Activated naive CD4-positive, alpha-beta T cell treated with anti-CD3 and anti-CD28 coated beads, Interleukin-2, amount 50 U/mL, for 72 hours (primary cell): ENCODE measurements around the gene SIGLEC6. TPM values are rescaled to one million over a fixed set of nuclear protein-coding genes. Genes with fewer than 3 reads are reported as not detected.

Experiments used
- ATAC-seq, 2 donors: fragments of 150-1000 bp; cut with Tn5 transposase; 2 replicates each; pipeline ENCODE4 v1.10.0; 2021; ENCODE audit warnings: mild to moderate bottlenecking in 2 of 2, moderate library complexity in 2 of 2
- DNase-seq, 2 donors: peaks; one replicate each; pipeline ENCODE4 v3.0.0; 2021 to 2022; ENCODE audit warnings: low spot score in 2 of 2
- H3K27ac Mint-ChIP-seq, 2 donors: one replicate each; pipeline ENCODE4 v1.8.0; 2022; ENCODE audit warnings: mild to moderate bottlenecking in 2 of 2, mixed read lengths in 2 of 2
- H3K36me3 Mint-ChIP-seq, 2 donors: one replicate each; pipeline ENCODE4 v1.8.0; 2022; ENCODE audit warnings: mixed read lengths in 2 of 2
- H3K9me3 Mint-ChIP-seq, 2 donors: one replicate each; pipeline ENCODE4 v1.8.0; 2022; ENCODE audit warnings: mixed read lengths in 2 of 2
- total RNA-seq, 2 donors: library from RNA; stranded (reverse); gene quantifications; one replicate each; pipeline ENCODE4 v1.2.3, GENCODE V29; 2022

Gene SIGLEC6
- total RNA-seq, 2 donors from 2014 or later: not detected

DNA sequence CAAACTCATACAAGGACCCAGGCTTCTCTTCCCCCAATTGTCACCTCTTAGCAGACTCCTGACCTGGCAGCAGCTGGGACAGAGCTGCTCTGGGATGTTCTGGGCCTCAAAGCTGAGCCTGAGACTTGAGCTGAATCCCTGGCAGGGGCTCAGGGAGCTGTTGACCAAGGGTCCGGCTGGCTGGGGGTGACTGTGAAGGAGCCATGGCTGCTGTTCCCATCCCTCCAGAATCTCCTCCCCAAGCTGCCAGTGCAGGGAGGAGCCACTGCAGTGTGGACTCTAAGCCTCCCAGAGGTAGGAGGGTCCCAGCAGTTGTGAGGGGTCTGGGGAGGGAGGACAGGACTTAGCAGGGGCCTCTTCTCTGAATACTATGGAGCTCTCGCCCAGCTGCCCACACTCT is 2.2 kb downstream of the SIGLEC6 start:
- H3K27ac Mint-ChIP-seq: no peak overlapping the region
- H3K36me3 Mint-ChIP-seq: no peaks in the 10 kb centered on the region
- ATAC-seq (no peak), DNase-seq (no peak)
- H3K9me3 Mint-ChIP-seq: no peaks in the 10 kb centered on the region

- Mint-ChIP-seq H3K9me3 (no peaks in the 10 kb centered on the region), H3K36me3 (no peaks in the 10 kb centered on the region), H3K27ac (no peak overlapping the region)
- DNase-seq: no peak
- ATAC-seq: no peak
Observed at GRCh38 chr19:51525651-51526050, 5.8 kb downstream of the SIGLEC6 start.

DNA sequence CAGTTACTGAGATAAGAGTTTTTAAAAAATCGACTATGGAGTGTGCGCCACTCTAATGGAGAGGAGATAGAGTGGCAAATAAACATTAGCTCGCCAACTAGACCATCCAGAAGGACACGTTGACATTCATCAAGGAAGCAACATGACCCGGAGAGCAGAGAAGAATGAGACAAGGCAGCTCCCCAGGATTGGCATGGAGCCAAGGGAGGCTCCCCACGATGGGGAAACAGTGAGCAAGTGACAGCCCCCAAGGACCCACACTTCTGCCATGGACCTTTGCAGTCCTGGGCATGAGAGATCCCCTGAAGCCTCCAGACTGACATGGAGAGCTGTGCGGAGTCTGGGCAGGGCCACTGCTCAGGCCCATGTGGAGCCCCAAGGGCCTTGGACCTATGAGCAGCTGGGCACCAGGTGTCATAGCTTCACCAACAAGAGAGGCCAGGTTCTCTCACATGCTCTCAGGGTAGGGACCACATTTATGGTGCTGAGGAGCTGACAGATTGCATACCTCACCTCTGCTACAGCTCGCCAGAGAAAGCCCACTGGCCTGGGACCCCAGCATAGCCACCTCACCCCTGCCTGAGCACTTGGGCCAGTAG is 6.7 kb downstream of the SIGLEC6 start:
- H3K36me3 Mint-ChIP-seq: no peaks in the 10 kb centered on the region

GRCh38 chr19:51521781-51522180 is 9.7 kb downstream of the SIGLEC6 start:
- no peak for DNase-seq
- no peak for ATAC-seq
- Mint-ChIP-seq H3K27ac (no peak overlapping the region), H3K36me3 (no peaks in the 10 kb centered on the region), H3K9me3 (peaks cover 0 to 4% of the 10 kb centered on the region in 2 donors)

More for the DNA sequence above, 6.7 kb downstream of the SIGLEC6 start:
- no peak overlapping the region for H3K27ac Mint-ChIP-seq
- peak in 1 of 2 donors; percentile 38 for DNase-seq
- H3K9me3 Mint-ChIP-seq: no peaks in the 10 kb centered on the region
- no peak for ATAC-seq

GRCh38 chr19:51521357-51521756 is 10.1 kb downstream of the SIGLEC6 start:
- H3K27ac Mint-ChIP-seq: peak overlapping the region in 1 of 2 donors; percentile 5
- no peaks in the 10 kb centered on the region for H3K36me3 Mint-ChIP-seq
- peaks cover 0 to 4% of the 10 kb centered on the region in 2 donors for H3K9me3 Mint-ChIP-seq
- no peak for ATAC-seq
- DNase-seq: no peak

DNA sequence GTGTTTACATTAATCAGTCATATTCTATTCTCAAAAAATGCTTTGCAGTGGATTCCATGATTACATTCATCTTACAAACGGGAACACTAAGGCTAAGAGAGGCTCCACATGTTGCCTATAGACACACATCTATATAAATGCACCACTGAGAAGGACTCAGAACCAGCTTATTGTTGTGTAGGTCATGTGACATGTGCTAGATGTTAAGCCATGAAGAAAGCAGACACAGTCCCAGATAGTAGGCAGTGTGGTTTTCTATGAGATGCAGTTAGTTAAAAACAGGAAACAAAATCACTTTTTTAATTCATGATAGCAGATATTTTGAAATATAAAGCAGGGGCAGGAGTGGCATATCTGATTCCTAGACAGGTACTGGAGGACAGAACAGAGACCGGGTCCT is 10.7 kb downstream of the SIGLEC6 start:
- DNase-seq: no peak
- Mint-ChIP-seq H3K27ac (peak overlapping the region in 1 of 2 donors; percentile 5), H3K36me3 (no peaks in the 10 kb centered on the region), H3K9me3 (peaks cover 0 to 4% of the 10 kb centered on the region in 2 donors)
- ATAC-seq: no peak

DNA sequence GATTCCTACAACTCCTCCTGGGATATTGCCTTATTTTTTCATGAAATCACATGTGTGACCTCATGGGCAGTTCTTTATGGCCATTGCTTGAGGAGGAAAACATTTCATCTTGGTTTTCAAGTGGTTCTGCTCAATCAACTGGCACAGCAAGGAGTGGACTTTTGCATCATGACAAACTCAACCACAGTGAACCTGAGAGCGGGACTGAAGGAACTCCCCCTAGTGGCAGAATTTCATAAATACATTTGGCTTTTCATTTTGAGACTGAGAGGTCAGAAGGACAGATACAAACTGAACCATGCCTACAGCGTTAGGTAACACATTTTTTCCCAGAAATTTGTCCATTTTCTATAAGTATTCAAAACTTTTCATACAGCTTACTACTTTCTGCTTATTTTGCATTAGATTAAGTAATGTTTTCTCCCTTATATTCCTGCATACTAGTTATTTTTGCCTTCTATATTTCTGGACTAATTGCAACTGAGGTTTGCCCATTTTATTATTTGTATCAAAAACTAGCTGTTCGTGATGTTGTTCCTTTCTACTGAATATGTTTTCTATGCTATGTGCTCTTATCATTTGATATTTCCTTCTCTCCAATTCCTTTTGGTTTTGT is 16.5 kb downstream of the SIGLEC6 start:
- Mint-ChIP-seq H3K9me3 (peaks cover 0 to 4% of the 10 kb centered on the region in 2 donors), H3K27ac (no peak overlapping the region), H3K36me3 (no peaks in the 10 kb centered on the region)
- DNase-seq (peak in 1 of 2 donors; percentile 39), ATAC-seq (peak; percentile 48 to 79)

- Mint-ChIP-seq H3K27ac (no peak overlapping the region), H3K9me3 (peaks cover 0 to 4% of the 10 kb centered on the region in 2 donors), H3K36me3 (no peaks in the 10 kb centered on the region)
- no peak for DNase-seq
- no peak for ATAC-seq
Observed at GRCh38 chr19:51513968-51514367, 17.5 kb downstream of the SIGLEC6 start.

DNA sequence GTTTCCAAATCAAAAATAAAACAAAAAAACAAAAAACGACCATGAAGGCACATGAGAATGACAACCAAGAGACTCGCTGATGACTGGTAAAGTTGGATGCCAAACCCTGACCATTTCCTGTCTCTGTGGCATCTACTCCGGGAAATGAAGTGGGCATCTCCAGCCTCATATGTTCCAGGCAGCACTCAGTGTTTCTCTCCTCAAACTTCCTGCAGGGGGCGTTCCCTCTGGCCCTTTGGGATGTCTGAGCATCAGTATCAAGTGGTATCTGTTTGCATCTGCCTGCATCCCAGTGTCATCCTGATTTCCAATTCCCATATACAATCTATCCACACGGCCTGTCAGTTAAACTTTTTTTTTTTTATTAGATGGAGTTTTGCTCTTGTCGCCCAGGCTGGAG is 20.1 kb downstream of the SIGLEC6 start:
- ATAC-seq (peak in 1 of 2 donors; percentile 70), DNase-seq (peak in 1 of 2 donors; percentile 10)
- Mint-ChIP-seq H3K36me3 (no peaks in the 10 kb centered on the region), H3K27ac (no peak overlapping the region), H3K9me3 (no peaks in the 10 kb centered on the region)

DNA sequence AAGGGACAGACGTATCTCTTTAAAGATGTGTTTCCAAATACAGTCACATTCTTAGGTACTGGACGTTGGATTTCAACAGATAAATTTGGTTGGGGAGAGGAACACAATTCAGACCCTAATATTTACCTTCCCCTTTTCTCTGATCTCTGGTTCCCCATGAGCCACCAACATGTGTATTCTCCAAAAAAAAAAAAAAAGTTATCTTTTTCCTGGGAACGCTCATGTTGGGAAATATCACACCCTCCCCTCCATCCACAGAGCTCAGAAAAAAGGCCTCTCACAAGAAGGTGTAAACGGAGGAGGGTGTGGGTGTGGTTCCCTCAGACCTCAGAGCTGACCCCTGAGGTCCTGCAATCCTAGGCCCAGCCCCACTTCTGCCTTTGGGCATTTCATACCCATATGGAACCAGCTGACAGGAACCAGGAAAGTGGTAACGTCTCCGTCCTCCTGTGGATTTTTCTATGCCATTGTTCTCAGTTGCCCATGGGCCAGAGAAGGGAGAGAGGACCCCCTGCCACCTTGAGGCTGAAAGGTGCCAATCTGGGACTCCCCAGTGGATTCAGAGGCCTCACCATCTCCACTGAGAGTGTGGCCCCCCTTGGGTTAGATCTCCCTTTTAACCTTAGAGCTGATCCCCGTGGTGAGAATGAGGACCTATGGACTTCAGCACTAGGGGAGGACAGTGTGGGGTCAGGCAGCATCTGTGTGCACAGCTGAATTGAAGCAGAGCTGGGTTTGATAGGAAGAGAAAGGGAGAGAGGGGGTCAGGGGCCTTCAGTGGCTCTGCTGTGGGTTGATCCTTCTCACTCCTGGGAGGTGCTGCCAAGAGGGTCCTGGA is 21.4 kb downstream of the SIGLEC6 start:
- ATAC-seq: no peak
- H3K36me3 Mint-ChIP-seq: no peaks in the 10 kb centered on the region
- H3K9me3 Mint-ChIP-seq: no peaks in the 10 kb centered on the region
- no peak for DNase-seq
- no peak overlapping the region for H3K27ac Mint-ChIP-seq

DNA sequence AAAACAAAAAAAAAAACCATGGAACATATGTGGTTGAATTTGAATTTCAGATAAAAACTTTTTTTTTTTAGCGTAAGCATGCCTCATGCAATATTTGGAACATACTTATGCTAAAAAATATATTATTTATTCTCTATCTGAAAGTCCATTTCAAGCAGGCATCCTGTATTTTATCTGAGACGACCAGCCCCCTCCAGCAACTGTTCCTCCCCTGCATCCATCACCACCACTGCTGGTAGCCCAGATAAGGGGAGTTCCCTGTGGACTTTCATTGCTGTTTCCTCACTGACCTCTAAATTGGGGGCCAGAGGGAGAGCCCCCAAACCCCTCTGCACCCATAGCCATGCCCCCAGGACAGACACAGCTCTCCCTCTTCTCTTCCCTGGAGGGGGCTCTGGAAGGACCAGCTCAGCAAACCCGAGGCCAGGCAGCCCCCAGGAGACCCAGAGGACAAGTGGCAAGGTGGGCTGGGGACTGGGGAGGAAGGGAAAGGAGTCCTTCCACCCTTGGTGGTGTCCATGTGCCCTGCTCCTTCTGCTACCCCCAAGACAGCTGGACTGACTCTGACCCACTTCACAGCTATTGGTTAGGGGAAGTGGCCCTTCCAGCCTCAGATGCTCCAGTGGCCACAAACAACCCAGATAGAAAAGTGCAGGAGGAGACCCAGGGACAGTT is 23.3 kb downstream of the SIGLEC6 start:
- DNase-seq: no peak
- H3K27ac Mint-ChIP-seq: no peak overlapping the region
- peaks cover 8 to 10% of the 10 kb centered on the region in 2 donors for H3K36me3 Mint-ChIP-seq
- H3K9me3 Mint-ChIP-seq: peaks cover 7 to 12% of the 10 kb centered on the region in 2 donors
- no peak for ATAC-seq

GRCh38 chr19:51507640-51508058 is 23.8 kb downstream of the SIGLEC6 start:
- no peak for DNase-seq
- no peak overlapping the region for H3K27ac Mint-ChIP-seq
- H3K9me3 Mint-ChIP-seq: peaks cover 7 to 17% of the 10 kb centered on the region in 2 donors
- ATAC-seq: no peak
- H3K36me3 Mint-ChIP-seq: peaks cover 10 to 12% of the 10 kb centered on the region in 2 donors

- ATAC-seq (no peak), DNase-seq (no peak)
- H3K36me3 Mint-ChIP-seq: peaks cover 10 to 12% of the 10 kb centered on the region in 2 donors
- H3K27ac Mint-ChIP-seq: no peak overlapping the region
- H3K9me3 Mint-ChIP-seq: peaks cover 7 to 17% of the 10 kb centered on the region in 2 donors
Observed at GRCh38 chr19:51507192-51507591, 24.3 kb downstream of the SIGLEC6 start.

GRCh38 chr19:51505904-51506303 is 25.6 kb downstream of the SIGLEC6 start:
- Mint-ChIP-seq H3K27ac (peak overlapping the region in 1 of 2 donors; percentile 62), H3K9me3 (peaks cover 7 to 17% of the 10 kb centered on the region in 2 donors), H3K36me3 (peaks cover 10 to 12% of the 10 kb centered on the region in 2 donors)
- ATAC-seq (no peak), DNase-seq (no peak)

- Mint-ChIP-seq H3K36me3 (peaks cover 10 to 12% of the 10 kb centered on the region in 2 donors), H3K27ac (no peak overlapping the region), H3K9me3 (peaks cover 7 to 17% of the 10 kb centered on the region in 2 donors)
- ATAC-seq (no peak), DNase-seq (no peak)
Observed at GRCh38 chr19:51503896-51504295, 27.6 kb downstream of the SIGLEC6 start.

DNA sequence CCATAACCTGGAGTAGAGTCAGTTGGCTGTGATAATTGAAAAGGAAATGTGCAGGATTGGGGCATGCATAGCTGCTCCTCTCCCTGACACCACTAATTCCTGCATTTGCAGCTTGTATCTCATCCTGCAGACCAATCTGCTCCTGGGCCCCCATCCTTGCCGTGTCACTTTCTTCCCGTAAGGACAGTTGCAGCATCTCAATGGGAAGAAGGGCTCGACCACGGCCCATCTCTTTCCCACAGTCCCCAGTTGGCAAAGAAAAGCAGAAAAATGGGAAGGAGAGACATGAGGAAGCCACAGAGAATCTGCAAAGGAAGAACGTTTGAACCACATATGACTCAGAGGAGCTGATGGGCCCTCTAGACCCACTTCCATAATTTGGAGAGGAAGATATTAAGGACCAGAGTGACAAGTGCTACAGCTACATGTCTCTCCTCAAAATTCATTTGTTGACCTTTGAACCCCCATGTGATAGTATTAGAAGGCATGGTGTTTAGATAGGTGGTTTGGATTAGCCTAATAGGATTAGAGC is 28.1 kb downstream of the SIGLEC6 start:
- H3K27ac Mint-ChIP-seq: no peak overlapping the region
- peaks cover 10 to 12% of the 10 kb centered on the region in 2 donors for H3K36me3 Mint-ChIP-seq
- peaks cover 7 to 17% of the 10 kb centered on the region in 2 donors for H3K9me3 Mint-ChIP-seq
- no peak for ATAC-seq
- DNase-seq: no peak
